H1 (cell line): ENCODE results near the gene DPF3. TPM values are rescaled to one million over a fixed set of nuclear protein-coding genes. Genes with fewer than 3 reads are reported as not detected.

Experiments used
- CHD7 ChIP-seq: fragments of 300-600 bp; sonication (generic); IDR thresholded peaks from 2 replicates; pipeline ENCODE4 v1.7.1; 2012; ENCODE audit warnings: low read length, moderate library complexity, mild to moderate bottlenecking, inconsistent platforms; ENCODE audit not compliant: insufficient replicate concordance
- YY1 ChIP-seq: IDR thresholded peaks from 2 replicates; pipeline ENCODE4 v1.6.1; 2011; ENCODE audit warnings: low read depth, mild to moderate bottlenecking, low read length
- polyA plus RNA-seq, 7 experiments: library from polyadenylated mRNA; depleted of rRNA in 3 of 7; stranded (reverse) in 5 of 7; unstranded in 2 of 7; fragments of >200 nt in 5 of 7; fragments of 200-250 nt in 2 of 7; gene quantifications; 1 replicate in 5 of 7; 2 replicates in 1 of 7; 4 replicates in 1 of 7; pipeline versions ENCODE4 v1.2.1 to v1.2.3, GENCODE V29; 2011 to 2013; ENCODE audit warnings: missing spikeins in 2 of 7, mixed read lengths in 2 of 7
- total RNA-seq: library from RNA; stranded (reverse); fragmentation: NEBNext Ultra II Directional; extraction: Animal tissue kit (Norgen Biotek cat#: 25700); gene quantifications from 2 replicates; pipeline ENCODE4 v1.2.1, GENCODE V29; 2021

Gene DPF3
- total and polyA plus RNA-seq, 2 of the 8 experiments (the other 6 are each of a cell fraction or from before 2014, with no cell fraction given) = 0.19 TPM; not detected in 1

- TF ChIP-seq CHD7 = no peak
- no peak for TF ChIP-seq YY1
- TF ChIP-seq, all 59 proteins: peak for 0
These were observed 25.4 kb downstream of the DPF3 start (continued) for GRCh38 chr14:72868500-72868899.
